A673 (cell line): ENCODE results near the gene UFSP1.

Source experiments
- EZH2 ChIP-seq: fragments of 200-600 bp; sonication (generic); IDR thresholded peaks from 2 replicates; pipeline ENCODE4 v1.6.1; 2017; ENCODE audit warnings: borderline replicate concordance, low read depth, mild to moderate bottlenecking, mixed read lengths, antibody characterized with exemption, low read length; ENCODE audit not compliant: poor library complexity, severe bottlenecking
- TF ChIP-seq, protein P1 (sequence below): fragments of 300-800, 200-600 bp; sonication (generic); conservative IDR thresholded peaks from 2 replicates; pipeline ENCODE4 v1.5.1; 2017; ENCODE audit warnings: low read depth, mild to moderate bottlenecking, antibody characterized with exemption, low read length, moderate library complexity, mixed read lengths

DNA sequence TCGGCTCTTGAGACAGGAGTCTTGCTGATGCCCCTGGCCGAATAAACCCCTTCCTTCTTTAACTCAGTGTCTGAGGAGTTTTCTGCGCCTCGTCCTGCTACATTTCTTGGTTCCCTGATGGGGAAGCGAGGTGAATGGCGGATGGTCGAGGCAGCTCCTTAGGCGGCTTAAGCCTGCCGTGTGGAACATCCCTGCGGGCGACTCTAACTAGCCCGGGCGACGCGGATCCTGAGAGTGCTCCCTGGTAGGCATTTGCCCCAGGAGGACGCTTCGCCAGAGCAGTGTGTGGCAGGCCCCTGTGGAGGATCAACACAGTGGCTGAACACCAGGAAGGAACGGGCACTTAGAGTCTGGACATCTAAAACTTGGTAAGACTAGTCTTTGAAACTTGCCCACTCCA lies 50.2 kb downstream of the UFSP1 start:
- TF ChIP-seq, protein P1, sequence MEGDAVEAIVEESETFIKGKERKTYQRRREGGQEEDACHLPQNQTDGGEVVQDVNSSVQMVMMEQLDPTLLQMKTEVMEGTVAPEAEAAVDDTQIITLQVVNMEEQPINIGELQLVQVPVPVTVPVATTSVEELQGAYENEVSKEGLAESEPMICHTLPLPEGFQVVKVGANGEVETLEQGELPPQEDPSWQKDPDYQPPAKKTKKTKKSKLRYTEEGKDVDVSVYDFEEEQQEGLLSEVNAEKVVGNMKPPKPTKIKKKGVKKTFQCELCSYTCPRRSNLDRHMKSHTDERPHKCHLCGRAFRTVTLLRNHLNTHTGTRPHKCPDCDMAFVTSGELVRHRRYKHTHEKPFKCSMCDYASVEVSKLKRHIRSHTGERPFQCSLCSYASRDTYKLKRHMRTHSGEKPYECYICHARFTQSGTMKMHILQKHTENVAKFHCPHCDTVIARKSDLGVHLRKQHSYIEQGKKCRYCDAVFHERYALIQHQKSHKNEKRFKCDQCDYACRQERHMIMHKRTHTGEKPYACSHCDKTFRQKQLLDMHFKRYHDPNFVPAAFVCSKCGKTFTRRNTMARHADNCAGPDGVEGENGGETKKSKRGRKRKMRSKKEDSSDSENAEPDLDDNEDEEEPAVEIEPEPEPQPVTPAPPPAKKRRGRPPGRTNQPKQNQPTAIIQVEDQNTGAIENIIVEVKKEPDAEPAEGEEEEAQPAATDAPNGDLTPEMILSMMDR = no peak
- TF ChIP-seq EZH2 = no peak
